GM13976 (cell line): ENCODE measurements around the gene GPT2.
A peak's percentile ranks its signal among the peaks of the same experiment; 100 is the strongest.
"Not testable (repeated sequence)": the region's sequence is repeated elsewhere in the genome, so short reads cannot be mapped to it uniquely, and the experiment has no call there.

Experiments
- DNase-seq: peaks from one replicate; pipeline ENCODE4 v3.0.0; 2012; ENCODE audit warnings: low spot score
- in situ Hi-C: fragments of 300-500 bp; cut with MboI; formaldehyde crosslinking; loops from one replicate; pipeline ENCODE4 v1.12.0; 2022; ENCODE audit warnings: low sequenced_read_pairs, mixed read lengths, inconsistent platforms; ENCODE audit not compliant: unreplicated experiment
- TF ChIP-seq, protein P1 (sequence below): IDR thresholded peaks from 2 replicates; pipeline ENCODE4 v1.5.1; 2012; ENCODE audit warnings: borderline replicate concordance, mild to moderate bottlenecking; ENCODE audit not compliant: insufficient read depth; ENCODE audit errors: extremely low read depth, missing control alignments, control extremely low read depth

Gene GPT2

DNA sequence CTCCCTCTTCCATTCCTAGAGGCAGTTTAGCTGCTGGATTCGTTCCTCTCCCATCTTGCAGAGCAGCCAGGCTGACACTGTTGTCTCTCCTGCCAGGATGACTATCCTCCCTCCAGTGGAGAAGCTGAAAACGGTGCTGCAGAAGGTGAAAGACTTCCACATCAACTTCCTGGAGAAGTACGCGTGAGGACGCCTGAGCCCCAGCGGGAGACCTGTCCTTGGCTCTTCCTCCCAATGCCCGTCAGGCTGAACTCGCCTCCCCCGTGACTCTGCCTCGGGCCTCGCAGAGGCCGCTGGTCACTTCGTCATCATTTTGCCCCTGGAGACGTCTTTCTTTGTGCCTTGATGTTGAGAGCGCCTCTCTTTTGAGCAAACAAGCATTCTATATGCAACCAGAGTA, 44.6 kb downstream of the GPT2 start:
- DNase-seq, result no peak
- in situ Hi-C loops, result no loop called here
- TF ChIP-seq, protein P1, sequence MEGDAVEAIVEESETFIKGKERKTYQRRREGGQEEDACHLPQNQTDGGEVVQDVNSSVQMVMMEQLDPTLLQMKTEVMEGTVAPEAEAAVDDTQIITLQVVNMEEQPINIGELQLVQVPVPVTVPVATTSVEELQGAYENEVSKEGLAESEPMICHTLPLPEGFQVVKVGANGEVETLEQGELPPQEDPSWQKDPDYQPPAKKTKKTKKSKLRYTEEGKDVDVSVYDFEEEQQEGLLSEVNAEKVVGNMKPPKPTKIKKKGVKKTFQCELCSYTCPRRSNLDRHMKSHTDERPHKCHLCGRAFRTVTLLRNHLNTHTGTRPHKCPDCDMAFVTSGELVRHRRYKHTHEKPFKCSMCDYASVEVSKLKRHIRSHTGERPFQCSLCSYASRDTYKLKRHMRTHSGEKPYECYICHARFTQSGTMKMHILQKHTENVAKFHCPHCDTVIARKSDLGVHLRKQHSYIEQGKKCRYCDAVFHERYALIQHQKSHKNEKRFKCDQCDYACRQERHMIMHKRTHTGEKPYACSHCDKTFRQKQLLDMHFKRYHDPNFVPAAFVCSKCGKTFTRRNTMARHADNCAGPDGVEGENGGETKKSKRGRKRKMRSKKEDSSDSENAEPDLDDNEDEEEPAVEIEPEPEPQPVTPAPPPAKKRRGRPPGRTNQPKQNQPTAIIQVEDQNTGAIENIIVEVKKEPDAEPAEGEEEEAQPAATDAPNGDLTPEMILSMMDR, result no peak

- in situ Hi-C loops, result no loop called here
- TF ChIP-seq, protein P1, result peak; percentile 90
- peak; percentile 91 for DNase-seq
Observed at GRCh38 chr16:46929378-46930332, 45.5 kb downstream of the GPT2 start.

GRCh38 chr16:46930861-46931260, 46.7 kb downstream of the GPT2 start:
- in situ Hi-C loops, result no loop called here
- DNase-seq, result peak; percentile 19
- TF ChIP-seq, protein P1, result no peak

GRCh38 chr16:46932802-46933201, 48.6 kb downstream of the GPT2 start:
- in situ Hi-C loops, result no loop called here
- TF ChIP-seq, protein P1, result no peak
- peak; percentile 52 for DNase-seq

GRCh38 chr16:46937536-46937935, 53.4 kb downstream of the GPT2 start:
- no peak for DNase-seq
- in situ Hi-C loops, result no loop called here
- TF ChIP-seq, protein P1, result no peak

GRCh38 chr16:46944713-46945112, 60.6 kb downstream of the GPT2 start:
- DNase-seq, in situ Hi-C loops: not testable (repeated sequence)

DNA sequence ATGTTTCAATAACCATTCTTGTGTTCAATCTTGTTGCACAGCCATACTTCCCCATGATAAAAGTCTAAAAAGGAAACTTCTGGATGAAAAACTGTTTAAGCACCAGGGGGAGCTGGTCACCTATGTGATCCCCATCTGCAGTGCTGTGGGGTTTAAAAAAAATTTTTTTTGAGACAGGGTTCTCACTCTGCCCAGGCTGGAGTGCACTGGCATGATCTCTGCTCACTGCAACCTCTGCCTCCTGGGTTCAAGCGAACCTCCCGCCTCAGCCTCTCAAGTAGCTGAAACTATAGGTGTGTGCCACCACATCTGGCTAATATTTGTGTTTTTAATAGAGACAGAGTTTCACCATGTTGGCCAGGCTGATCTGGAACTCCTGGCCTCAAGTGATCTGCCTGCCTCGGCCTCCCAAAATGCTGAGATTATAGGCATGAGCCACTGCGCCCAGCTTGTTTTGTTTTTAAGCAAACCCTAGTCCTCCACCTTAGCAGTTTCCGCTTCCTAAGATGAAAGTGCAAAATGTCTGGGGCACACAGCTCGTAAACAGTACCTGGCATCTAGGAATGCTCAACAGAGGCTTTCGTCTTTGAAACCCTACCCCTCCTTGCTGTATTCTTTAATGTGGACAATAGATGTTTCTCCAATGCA, 63.9 kb downstream of the GPT2 start:
- peak; percentile 71 for DNase-seq
- TF ChIP-seq, protein P1, result peak; percentile 43
- in situ Hi-C loops, result no loop called here
